AG09309 (cell line): ENCODE measurements around the gene GRID2.

Experiments used
- DNase-seq: peaks from one replicate; pipeline ENCODE4 v3.0.0-alpha.2; 2010; ENCODE audit warnings: low read depth
- H3K4me3 ChIP-seq: 2 replicates; pipeline ENCODE4 v1.5.1; 2011; ENCODE audit warnings: mild to moderate bottlenecking, low read depth, low read length, moderate library complexity; ENCODE audit not compliant: control insufficient read depth
- TF ChIP-seq, protein P1 (sequence below): IDR thresholded peaks from 2 replicates; pipeline ENCODE4 v1.5.1; 2011; ENCODE audit warnings: mild to moderate bottlenecking, low read depth, low read length, inconsistent platforms; ENCODE audit not compliant: insufficient read depth, control insufficient read depth; ENCODE audit errors: missing control alignments

GRID2 gene

DNA sequence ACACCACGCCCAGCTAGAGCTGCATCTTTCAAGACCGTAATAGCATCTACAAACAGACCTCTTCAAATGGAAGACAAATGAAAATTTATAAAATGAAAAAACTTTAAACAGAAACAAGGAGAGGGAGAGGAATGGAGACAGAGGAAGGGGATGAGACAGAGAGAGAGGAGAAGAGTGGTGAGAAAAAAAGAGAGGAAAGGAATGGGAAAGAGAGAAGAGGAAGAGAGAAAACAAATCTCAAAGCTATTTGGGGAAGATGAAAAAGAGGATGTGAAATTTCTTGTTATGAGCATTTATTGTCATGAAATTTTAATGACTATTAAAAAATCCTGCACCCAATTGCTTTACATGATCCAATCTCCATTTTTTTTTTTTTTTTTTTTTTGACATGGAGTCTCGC, 726.9 kb downstream of the GRID2 start:
- no peak for DNase-seq
- TF ChIP-seq, protein P1, sequence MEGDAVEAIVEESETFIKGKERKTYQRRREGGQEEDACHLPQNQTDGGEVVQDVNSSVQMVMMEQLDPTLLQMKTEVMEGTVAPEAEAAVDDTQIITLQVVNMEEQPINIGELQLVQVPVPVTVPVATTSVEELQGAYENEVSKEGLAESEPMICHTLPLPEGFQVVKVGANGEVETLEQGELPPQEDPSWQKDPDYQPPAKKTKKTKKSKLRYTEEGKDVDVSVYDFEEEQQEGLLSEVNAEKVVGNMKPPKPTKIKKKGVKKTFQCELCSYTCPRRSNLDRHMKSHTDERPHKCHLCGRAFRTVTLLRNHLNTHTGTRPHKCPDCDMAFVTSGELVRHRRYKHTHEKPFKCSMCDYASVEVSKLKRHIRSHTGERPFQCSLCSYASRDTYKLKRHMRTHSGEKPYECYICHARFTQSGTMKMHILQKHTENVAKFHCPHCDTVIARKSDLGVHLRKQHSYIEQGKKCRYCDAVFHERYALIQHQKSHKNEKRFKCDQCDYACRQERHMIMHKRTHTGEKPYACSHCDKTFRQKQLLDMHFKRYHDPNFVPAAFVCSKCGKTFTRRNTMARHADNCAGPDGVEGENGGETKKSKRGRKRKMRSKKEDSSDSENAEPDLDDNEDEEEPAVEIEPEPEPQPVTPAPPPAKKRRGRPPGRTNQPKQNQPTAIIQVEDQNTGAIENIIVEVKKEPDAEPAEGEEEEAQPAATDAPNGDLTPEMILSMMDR, result no peak
- H3K4me3 ChIP-seq, result no peak overlapping the region

DNA sequence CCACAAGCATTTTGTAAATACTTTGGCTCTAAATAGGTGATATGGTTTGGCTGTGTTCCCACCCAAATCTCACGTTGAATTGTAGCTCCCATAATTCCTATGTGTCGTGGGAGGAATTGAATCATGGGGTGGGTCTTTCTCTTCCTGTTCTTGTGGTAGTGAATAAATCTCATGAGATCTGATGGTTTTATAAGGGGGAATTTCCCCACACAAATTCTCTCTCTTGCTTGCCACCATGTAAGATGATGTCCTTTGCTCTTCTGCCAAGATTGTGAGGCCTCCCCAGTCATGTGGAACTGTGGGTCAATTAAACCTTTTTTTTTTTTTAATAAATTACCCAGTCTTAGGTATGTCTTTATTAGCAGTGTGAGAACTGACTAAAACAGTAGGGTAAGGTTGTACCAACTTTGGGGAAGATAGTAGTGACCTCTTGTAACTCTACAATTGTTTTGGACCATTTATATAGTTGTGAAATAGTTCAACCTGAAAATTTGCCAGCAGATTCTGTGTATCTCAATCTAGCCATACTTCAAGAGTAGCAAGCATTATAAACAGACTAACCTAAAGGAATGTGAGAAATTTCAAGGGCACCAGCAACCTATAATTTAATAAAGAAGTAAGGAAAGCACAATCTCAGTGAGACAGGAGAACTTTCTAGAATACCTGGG, 727.8 kb downstream of the GRID2 start:
- H3K4me3 ChIP-seq, result no peak overlapping the region
- TF ChIP-seq, protein P1, result no peak

DNA sequence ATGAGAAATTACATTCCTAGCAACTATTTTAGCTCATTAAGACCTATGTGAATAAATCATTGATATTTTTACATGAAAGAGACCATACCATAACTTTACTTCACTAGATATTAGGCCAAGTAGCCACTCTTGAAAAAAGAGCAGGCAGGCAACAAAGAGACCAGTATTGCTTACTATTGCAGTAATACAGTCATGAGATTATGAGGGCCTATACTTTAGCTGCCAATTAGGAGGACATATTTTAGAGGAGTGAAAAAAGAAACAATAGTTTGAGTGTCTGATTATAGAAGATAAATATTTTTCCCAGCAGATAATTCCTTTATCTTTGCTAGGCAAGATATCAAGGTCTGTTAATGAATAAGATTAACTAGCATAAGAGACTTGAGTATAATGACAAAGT, 739.0 kb downstream of the GRID2 start:
- TF ChIP-seq, protein P1, result no peak
- DNase-seq, result no peak
- no peak overlapping the region for H3K4me3 ChIP-seq

More for the DNA sequence above, 727.8 kb downstream of the GRID2 start:
- DNase-seq, result no peak

DNA sequence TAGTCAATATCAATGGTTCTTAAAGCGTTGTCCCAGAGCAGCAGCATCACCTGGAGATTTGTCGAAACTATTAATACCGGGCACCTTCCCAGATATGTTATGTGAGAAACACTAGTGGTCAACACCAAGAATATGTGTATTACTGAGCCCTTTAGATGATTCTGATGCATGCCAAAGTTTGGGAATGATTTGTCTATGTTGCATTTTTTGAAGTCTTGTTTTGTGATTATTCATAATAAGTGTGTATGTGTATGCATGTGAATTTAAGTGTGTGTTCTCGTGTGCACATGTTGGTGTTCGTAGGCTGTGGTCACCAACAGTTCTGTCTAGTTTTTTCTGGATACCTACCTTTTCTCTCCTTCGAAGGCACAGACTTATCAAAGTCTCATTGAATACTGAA, 749.4 kb downstream of the GRID2 start:
- no peak overlapping the region for H3K4me3 ChIP-seq
- DNase-seq, result no peak
- TF ChIP-seq, protein P1, result no peak

DNA sequence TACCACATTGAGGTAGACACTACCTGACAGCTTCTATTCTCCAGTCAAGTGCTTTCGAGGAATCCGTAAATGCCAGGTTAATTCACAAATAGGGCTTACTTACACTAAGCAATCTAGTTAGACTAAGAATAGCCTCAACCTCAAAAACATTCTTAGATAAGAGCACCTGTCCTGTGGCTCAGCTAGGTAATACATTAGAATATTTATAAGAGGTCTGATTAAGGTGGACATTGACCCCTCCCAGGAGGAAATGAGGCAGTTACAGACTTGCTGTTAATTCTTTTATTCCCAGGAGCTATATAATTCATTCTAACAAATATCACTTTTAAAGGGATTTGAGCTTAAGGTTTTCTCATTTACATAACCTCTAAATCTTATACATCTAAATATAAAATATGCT, 758.1 kb downstream of the GRID2 start:
- no peak overlapping the region for H3K4me3 ChIP-seq
- TF ChIP-seq, protein P1, result no peak
- DNase-seq, result no peak

DNA sequence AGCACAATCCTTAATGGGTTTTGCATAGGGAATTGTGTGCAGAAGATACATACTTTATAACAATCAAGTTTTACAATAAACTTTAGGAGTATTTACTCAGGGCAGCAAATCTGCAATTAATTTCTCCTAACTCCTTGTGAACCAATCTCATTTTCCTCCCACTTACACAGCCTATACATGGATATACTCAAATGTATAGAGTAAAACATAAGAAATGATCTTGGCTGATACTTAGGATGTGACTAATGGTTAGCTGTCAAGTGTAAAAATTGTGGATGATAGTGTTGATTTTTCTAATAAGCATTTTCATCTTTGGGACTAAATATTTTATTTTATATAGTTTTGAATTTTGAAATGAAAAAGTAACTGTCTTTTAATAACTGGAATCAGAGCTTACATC, 759.6 kb downstream of the GRID2 start:
- TF ChIP-seq, protein P1, result no peak
- no peak for DNase-seq
- no peak overlapping the region for H3K4me3 ChIP-seq

DNA sequence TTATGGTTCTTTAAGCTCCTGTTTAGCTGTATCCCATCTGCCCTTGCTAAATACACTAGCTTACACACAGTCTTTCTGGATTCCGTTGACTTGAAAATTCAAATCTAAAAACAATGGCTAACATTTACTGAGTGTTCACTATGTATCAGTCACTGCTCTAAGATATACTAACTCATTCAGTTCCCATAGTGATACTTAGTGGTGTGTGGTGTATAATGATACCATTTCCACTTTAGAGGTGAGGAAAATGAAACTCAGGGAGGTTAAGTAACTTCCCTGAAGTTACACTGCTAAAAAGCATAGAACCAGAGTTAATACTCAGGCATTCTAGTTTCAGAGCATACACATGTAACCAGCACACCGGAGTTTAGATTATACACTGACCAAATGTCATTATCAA, 762.0 kb downstream of the GRID2 start:
- DNase-seq, result no peak
- TF ChIP-seq, protein P1, result no peak
- no peak overlapping the region for H3K4me3 ChIP-seq
